GM19193 (cell line): ENCODE data around the gene PAPPA2.

Experiments
- POLR2A ChIP-seq: IDR thresholded peaks from 4 replicates; pipeline ENCODE4 v1.6.1; 2011; ENCODE audit not compliant: insufficient read depth, insufficient read length; ENCODE audit errors: extremely low read depth

Gene PAPPA2

DNA sequence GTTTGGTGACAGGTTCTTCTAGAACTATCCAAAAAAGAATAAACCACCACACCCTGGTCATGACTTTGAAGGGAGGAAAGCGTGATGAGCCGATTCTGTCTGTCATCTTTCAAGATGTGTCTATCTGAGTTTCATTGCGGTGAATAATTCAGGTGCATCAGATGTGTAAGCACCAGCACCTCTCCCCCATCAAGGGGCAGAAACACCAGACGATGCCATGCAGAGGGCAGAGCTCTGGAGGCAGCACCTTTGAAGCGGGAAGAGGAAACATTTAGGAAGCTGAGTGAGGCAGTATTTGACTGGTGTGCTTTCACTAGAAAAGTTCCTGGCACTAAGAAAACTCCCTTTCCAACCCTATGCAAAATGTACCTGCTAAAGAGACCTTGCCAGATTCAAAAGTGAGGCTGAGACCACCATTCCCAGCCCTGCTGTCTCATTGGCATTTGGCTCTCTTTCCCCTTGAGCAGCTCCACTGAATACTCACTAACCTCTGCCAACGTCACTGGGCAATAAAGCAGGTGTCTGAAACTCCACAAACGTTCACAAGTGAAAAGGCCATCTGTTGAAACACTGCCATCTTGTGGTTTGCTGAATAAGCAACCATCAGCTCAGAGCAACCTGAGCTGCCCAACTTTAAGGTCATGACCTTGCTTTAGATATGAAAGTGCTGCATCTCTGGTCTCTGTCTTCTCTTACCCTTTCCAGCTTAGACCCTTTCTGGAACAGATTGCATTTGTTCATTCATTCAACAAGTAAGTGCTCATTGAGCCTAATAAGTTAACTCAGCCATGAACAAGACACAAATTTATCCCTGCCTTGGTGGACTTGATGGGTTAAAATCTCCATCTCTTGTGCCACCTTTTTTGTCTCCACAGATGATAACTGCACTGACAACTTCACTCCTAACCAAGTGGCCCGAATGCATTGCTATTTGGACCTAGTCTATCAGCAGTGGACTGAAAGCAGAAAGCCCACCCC is 228.6 kb downstream of the PAPPA2 start:
- TF ChIP-seq POLR2A = no peak

DNA sequence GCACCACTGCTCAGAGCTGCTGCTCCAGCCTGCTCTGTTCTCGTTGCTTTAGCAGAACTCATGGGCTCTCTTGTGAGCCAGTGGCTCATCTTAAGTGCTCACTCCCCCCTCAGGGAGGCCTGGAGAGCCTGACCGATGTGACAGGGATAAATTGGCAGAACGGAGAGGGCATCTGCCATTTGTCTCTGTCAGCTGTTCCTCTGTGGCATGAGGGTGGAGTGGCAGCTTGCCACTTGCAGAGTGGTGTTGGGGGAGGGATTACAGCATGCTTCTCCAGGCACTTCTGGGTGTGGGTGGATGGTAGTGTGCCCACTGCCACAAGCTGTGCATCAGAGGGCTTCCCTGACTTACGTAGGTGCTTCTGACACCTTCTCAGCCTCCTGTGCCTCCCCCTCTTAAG is 229.5 kb downstream of the PAPPA2 start:
- TF ChIP-seq POLR2A = no peak

DNA sequence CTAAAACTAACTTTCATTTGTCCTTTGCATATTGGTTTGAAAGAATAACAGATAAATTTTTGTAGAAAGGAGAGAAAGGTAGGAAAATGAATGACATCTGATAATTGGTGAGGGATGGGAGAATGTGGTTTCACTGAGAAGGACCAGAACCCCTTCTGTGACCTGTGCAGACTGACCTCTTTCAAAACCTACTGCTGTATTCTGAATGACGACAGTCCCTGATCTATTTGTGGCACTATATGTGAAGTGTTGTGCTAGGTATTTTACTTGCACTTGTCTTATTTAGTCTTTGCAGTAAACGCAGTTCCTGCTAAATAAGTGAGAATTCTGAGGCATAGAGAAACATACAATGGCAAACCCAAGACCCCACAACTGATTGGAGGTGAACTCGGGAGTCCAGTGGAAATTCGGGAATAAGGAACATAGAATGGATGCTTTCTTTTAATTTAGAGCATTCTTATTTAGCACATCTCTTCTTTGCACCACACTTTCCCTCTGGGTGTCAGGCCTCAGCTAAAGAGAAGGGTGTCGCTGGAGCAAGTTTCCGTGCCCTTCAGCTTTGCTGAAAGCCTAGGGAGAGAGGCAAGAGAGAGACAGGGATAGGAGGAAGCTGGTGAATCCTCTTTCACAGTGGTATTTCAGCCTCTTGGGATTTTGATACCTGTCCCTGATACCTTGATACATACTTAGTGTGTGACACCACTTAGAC is 230.2 kb downstream of the PAPPA2 start:
- no peak for TF ChIP-seq POLR2A

DNA sequence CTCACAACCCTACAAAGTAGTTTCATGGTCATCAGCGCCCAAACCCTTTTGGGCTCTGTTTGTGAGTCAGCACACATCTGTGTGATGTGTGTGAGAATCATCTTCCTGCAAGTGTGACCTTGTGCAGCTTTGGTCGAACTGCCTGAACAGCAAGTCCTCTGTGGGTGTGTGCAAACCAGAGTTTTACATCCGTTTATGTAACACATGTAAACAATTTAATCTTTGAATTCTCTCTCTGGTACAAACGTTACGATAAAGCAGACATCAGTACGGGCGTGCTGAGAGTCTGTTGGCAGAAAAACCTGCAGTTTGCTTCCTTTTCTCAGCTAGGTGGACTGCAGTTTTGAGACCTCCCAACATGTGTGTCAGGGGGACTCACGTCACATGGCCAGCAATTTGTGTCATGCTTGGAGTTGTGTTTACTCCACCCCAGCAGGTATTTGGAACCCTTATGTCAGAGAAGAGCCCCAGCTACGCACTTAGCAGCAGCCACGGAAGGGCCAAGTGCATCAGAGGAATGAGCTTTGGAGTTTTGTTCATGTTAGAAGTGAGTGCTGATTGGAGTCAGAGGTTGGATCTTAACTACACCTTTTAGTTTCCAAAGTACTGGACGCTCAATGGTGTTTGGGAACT is 230.8 kb downstream of the PAPPA2 start:
- no peak for TF ChIP-seq POLR2A

DNA sequence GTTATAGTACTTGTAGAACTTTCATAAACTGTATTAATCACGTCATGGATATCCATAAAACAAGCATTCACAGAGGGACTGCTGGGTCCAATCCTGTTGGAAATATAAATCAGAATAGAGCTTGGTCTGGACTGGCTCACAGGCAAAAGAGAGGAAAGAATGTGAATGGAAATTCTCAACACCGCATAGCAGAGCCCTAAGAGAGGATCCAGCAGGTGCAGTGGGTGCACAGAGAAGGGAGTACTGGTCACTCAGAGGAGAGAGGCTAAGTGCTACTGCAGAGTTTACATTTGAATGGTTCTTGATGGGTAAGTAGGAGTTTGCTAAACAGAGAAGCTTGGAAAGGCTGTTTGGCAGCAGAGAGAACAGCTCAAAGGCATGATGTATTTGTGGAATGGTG is 231.7 kb downstream of the PAPPA2 start:
- no peak for TF ChIP-seq POLR2A

DNA sequence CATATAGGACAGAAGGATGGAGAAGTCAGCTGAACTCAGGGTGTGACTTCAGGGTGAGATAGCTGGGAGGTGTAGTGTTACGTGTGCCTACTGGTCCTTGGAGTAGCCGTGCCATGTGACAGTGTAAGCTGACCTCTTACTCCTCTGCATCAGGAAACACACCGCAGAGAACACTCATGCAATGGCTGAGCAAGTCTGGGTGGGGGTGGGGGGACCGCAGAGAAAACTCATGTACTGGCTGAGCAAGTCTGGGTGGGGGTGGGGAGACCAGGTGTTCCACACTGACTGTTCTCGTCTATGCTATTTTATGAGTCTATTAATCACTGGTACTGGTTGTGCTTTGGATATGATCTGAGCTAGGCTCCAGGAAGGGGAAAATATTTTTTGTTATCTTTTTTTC is 233.1 kb downstream of the PAPPA2 start:
- TF ChIP-seq POLR2A = no peak

DNA sequence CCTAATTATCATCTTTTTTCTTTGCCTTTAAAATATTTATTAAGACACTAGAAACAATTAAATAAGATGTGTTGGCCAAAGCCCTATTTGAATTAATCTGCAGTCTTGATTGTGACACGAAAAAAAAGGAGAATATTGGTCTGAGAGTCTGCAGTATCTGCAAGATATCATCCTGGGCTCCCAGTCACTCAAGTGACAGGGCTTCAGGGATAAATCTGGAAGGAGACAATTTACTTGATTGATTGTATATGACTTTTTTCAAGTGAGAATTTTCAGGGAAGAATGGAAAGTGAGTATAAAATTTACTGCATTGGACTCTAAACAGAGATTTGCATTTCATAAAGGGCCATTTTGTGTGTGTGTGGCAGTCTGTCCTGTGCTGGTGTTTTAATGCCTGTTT is 233.7 kb downstream of the PAPPA2 start:
- TF ChIP-seq POLR2A = no peak

DNA sequence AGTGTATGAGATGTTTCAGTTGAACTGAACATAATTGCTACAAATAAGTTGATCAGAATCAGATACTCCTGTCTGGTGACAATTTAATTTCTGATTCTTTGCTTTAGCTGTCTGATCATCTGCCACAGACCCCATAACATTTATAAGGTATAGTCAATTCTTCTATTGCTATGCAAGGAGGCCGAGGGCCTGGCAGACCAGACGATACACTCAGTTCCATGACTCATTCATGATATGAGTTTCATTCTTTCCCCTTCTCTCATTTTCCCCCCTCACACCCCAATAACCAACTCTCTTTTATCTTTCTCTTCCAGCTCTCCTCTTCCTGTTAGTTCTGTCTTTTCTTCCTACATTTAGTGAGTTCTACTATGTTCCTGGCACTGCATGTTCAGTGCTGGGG is 236.8 kb downstream of the PAPPA2 start:
- TF ChIP-seq POLR2A = no peak

DNA sequence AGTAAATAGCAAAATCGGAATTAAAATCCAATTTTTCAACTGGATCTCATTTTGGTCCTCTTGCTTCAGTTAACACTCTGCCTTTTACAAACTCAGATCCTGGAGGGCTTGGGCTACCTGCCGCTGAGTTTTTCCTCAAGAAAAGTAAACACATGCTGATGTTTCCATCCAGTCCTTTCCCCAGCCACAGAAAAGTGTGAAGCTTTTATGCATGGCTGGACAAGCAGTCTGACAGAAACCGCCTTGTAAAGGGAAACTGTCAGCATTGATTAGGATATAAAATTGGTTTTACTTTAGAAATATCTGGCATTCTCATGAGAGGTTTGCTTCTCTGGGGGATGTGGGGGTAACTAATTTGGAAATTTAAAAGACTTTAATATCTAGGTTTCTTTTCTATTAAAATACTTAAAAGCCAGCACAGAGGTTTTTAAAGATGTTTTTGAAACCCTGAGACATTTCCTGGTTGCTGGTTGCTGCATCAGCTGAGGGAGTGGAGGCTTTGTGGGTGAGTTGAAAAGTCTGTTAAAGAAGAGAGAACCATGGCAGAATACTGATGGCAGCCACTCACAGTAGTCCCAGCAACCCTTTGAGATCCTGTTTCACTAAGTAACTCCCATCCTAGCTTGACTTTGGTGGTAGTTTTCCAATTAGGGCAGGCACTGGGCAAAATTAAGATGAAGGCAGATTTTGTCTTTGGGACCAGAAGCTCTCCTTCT is 238.3 kb downstream of the PAPPA2 start:
- TF ChIP-seq POLR2A = no peak

DNA sequence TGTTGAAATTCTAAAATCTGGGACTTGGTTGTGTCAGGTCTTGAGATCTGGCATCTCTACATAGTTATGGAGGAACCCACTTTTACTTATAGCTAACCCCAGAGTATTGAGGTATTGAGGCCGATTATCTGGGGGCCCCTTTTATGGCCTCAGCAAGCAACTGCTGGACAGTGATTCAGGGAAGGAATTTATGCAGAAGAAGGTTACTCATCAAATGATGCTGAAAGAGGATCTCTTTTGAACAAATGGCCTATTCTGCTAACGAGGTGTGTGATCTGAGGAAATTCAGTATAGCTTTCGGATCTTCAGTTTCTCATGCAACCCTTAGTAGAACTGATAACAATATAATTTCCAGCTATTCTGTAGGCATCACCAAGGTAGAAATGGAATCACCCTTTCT is 239.9 kb downstream of the PAPPA2 start:
- no peak for TF ChIP-seq POLR2A

DNA sequence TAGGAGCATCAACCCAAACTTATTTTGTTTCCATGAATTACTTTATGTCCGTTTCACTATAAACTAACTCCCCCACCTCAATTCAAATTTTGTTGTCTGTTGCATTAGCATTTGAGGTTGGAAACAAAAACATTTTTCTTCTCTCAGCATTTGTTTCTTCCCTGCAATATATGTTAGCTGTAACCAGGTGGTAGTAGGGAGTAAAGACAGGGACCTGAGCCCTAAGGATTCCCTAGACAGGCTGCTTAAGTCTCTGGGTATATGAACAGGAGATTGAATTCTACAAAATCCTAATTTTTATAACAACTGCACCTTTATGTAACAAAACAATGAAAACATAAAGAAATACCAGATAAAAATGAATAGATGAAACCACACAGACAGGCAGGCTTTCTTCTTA is 242.6 kb downstream of the PAPPA2 start:
- TF ChIP-seq POLR2A = no peak

DNA sequence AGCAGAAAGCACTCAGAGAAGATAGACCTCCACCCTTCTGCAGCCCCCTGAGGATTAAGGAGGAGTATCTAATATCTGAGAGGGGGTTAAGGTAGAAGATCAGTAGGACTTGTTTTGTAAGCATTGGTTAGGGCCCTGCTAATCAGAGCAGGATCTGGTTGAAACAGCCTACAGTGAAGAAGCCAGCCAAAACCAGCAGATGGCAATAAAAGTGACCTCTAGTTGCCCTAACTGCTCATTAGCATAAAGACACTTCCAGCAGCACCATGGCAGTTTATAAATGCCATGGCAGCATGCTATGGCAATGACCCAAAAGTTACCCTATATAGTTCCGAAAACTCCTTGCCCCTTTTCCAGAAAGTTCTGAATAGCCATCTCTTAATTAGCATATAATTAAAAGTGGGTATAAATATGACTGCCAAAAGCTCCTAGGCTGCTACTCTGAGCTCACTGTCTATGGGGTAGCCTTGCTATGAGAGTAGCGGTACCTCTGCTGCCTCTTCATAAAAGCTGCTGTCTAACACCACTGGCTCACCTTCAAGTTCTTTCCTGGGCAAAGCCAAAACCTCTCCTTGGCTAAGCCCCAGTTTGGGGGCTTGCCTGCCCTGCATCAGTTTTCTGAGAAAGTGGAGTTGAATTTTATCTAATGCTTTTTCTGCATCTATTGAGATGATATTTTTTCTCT is 254.2 kb downstream of the PAPPA2 start:
- TF ChIP-seq POLR2A = no peak

DNA sequence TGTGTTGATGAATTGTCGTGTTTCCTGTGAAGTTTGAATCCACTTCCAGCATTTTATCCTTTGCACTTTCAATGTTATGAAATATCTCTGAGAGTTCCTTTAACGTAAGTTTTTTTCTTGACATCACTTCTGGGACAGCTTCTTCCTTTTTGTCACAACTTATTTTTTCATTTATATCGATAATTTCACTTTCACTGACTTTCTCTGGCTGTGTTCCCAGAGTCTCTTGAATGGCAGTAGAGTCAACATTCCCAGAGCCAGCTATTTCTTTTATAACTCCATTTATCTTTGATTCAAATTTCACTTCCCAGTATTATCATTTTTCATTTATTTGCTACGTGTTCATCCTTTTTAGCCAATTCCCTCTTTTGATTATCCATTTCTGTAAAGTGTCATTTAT is 256.5 kb downstream of the PAPPA2 start:
- TF ChIP-seq POLR2A = no peak

DNA sequence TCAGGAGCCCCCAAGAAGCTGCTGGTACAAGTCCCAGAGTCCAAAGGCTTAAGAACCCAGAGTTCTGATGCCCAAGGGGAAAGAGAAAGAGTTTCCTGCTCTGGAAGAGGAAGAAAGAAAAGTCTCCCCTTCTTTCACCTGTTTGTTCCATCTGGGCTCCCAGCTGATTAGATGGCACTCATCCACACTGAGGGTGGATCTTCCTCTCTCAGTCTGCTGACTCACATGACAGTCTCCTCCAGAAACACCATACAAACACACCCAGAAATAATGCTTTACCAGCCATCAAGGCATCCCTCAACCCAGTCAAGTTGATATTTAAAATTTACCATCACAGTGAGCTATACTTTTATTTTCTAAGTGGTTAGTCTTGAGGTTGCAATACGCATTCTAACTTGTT is 257.9 kb downstream of the PAPPA2 start:
- TF ChIP-seq POLR2A = no peak

DNA sequence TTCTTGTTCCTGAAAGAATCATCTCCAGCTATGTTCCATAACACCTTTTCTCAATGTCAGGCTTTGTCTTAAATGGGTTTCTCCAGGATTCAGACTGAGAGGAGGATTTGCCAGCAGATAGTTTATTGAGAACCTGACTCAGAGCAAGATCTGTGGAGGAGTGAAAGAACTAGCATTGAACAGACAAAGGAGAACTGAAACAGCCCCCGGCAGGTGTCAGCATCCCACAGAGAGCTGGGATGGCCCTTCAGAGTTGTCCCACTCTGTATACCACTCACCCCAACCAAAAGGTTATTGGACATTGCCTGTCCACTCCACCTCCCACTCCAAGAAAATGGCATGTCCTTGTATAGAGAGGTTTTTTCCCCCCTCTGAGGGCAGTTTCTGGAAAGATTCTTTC is 270.7 kb downstream of the PAPPA2 start:
- no peak for TF ChIP-seq POLR2A

DNA sequence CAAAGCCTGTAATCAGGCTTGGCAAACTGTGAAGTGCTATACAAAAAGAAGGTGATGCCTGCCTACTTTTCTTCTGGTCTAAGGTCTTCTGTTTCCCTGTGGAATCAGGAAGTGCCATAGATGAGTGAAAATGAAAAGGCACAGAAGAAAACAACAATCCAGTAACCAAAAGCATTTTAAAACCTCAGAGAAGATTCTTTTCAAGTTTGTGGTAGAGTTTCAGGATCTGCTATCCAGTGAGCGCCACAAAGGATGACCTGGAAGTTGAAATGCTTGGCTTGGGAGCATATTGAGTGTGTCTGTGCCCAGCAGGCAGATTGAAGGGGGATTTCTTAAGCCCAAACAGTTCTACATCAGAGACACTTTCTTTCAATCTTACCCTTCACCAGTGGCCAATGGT is 272.2 kb downstream of the PAPPA2 start:
- no peak for TF ChIP-seq POLR2A
